Left cardiac atrium (tissue), 4 donors: ENCODE results near the gene STARD13. TPM values are rescaled to one million over a fixed set of nuclear protein-coding genes. Genes with fewer than 3 reads are reported as not detected.
"Not testable (repeated sequence)": the region's sequence is repeated elsewhere in the genome, so short reads cannot be mapped to it uniquely, and the experiment has no call there.

Source experiments
- ATAC-seq, 2 donors: fragments of 200-7000 bp; cut with Tn5 transposase; one replicate each; pipeline ENCODE4 v1.9.1; 2020; ENCODE audit warnings: mild to moderate bottlenecking in 2 of 2, moderate library complexity in 2 of 2
- DNase-seq: peaks from one replicate; pipeline ENCODE4 v3.0.0-alpha.2; 2020
- intact Hi-C, 2 donors: fragments of 100-400 bp; cut with DNase I; formaldehyde crosslinking; loops; one replicate each; pipeline versions ENCODE4 v1.14.1 to v1.15.1; 2022 to 2023
- total RNA-seq, 2 donors: library from RNA; stranded (reverse); fragmentation: NEBNext Ultra II Directional; extraction: Animal tissue kit (Norgen Biotek cat#: 25700); gene quantifications; one replicate each; pipeline ENCODE4 v1.2.1, GENCODE V29; 2021
- donor health status: DM: no; HTN: yes; CAD: no.
- donor health status: DM: no; HTN: yes; CAD: no; lungs with severe emphysema.
- donor health status: DM: yes; HTN: yes; CAD: no.
- donor health status: Dilated cardiomyopathy.

Gene STARD13
- total RNA-seq, 2 donors from 2014 or later: 26.8 to 33.3 TPM

- ATAC-seq (no peak), DNase-seq (no peak)
- intact Hi-C loops: loop anchor here in 1 of 2 donors (10.0 kb wide), 1 partner anchor 52 kb away; no protein-coding TSS in a partner anchor
Observed at GRCh38 chr13:33176526-33176925, 109.0 kb downstream of the STARD13 start.

- DNase-seq: no peak
- intact Hi-C loops: loop anchor here in 1 of 2 donors (10.0 kb wide), 1 partner anchor 51 kb away; no protein-coding TSS in a partner anchor
- ATAC-seq: no peak
Observed at GRCh38 chr13:33175991-33176390, 109.6 kb downstream of the STARD13 start.

GRCh38 chr13:33174931-33175330 is 110.6 kb downstream of the STARD13 start:
- DNase-seq (no peak), ATAC-seq (no peak)
- intact Hi-C loops: loop anchor here in 1 of 2 donors (10.0 kb wide), 1 partner anchor 50 kb away; no protein-coding TSS in a partner anchor

DNA sequence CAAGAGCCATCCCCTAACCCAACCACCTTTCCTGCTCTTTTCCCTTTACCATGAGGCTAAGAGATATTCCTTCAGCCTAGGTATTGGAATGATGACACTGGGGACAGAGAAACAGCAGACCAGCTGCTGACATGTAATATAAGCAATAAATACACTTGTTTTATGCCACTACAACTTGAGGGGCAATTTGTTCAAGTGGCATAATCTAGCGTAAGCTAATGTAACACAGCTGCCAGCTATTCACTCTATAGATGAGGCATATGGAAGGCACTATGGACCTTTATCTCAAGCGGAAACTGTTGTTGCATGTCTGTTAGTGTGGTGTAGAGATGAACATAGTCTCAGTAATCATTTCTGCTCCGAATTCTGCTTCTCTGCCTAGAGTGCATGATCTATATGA is 111.1 kb downstream of the STARD13 start:
- intact Hi-C loops: loop anchor here in 1 of 2 donors (10.0 kb wide), 1 partner anchor 50 kb away; no protein-coding TSS in a partner anchor
- no peak for ATAC-seq

GRCh38 chr13:33172911-33173310 is 112.6 kb downstream of the STARD13 start:
- intact Hi-C loops: loop anchor here in 1 of 2 donors (10.0 kb wide), 1 partner anchor 48 kb away; no protein-coding TSS in a partner anchor
- no peak for ATAC-seq
- no peak for DNase-seq

More for the DNA sequence above, 111.1 kb downstream of the STARD13 start:
- DNase-seq: no peak

DNA sequence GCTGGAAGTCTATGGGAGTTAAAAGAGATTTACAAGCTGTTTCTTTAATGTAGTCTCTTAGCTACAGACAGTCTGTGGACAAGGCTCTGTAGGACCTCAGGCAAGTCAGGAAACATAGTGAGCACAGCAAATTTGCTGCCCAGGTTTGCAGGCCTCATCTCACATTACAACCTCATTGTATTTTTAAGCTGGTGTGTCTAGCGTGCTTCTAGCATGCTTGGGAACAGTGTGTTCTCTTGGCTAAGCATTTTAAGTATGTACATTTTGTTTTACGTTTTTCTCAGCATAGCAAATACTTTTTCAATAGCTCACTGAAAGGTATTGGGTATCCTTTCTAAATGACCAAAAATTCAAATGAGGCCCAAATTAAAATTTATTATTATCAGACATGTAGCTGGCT is 113.2 kb downstream of the STARD13 start:
- DNase-seq: no peak
- ATAC-seq: peak in 1 of 2 donors; percentile 42
- intact Hi-C loops: loop anchor here in 1 of 2 donors (10.0 kb wide), 1 partner anchor 48 kb away; no protein-coding TSS in a partner anchor

- intact Hi-C loops: no loop called here
- DNase-seq: no peak
- no peak for ATAC-seq
Observed at GRCh38 chr13:33169273-33169980, 116.1 kb downstream of the STARD13 start.

- DNase-seq (no peak), ATAC-seq (peak; percentile 32 to 36)
- intact Hi-C loops: no loop called here
Observed at GRCh38 chr13:33168321-33168960, 117.1 kb downstream of the STARD13 start.

GRCh38 chr13:33167491-33167890 is 118.1 kb downstream of the STARD13 start:
- DNase-seq (no peak), ATAC-seq (no peak)
- intact Hi-C loops: no loop called here

- intact Hi-C loops: no loop called here
- no peak for DNase-seq
Observed at GRCh38 chr13:33165787-33166186, 119.8 kb downstream of the STARD13 start.

DNA sequence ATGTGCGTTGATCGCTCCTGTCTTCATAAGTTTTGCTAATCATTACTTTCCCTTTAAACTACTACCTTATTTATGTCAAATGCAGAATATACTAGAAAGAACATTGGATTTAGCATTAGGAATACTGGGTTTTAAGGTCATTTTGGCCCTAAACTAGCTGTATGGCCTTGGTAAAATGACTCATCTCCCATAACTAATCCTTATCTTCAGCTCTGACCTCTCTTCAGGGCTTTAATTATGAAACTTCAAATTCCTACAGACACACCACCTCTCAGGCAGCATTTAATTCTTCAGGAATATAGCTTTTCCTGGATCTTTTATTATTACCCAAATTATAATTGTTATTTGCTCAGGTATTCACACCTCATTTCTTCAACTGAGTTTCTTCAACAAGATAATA is 121.2 kb downstream of the STARD13 start:
- ATAC-seq (peak in 1 of 2 donors; percentile 48), DNase-seq (no peak)
- intact Hi-C loops: no loop called here

More at GRCh38 chr13:33165787-33166186, 119.8 kb downstream of the STARD13 start:
- ATAC-seq: no peak

GRCh38 chr13:33162725-33163124 is 122.8 kb downstream of the STARD13 start:
- DNase-seq, intact Hi-C loops, ATAC-seq: not testable (repeated sequence)

- intact Hi-C loops: no loop called here
- ATAC-seq (peak in 1 of 2 donors; percentile 64), DNase-seq (no peak)
Observed at GRCh38 chr13:33158816-33159215, 126.7 kb downstream of the STARD13 start.

DNA sequence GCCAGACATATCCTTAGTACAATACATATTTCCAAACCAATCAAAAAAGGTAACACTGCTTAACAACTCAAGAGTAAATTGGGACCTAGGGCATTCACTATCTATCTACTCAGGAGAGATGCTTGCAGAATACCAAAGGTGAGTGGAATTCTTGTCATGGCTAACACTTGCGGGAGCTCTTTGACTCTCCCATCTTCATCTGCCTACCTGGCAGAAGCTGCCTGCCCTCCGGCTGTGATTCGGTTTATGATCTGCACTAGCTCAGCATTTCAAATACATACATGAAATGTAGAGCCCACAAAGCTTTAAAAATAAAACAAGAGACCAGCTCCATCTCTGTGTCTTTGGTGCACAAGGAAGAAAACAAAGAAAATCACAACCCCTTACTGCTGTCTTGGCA is 127.3 kb downstream of the STARD13 start:
- DNase-seq (no peak), ATAC-seq (no peak)
- intact Hi-C loops: no loop called here

GRCh38 chr13:33154911-33155310 is 130.6 kb downstream of the STARD13 start:
- peak in 1 of 2 donors; percentile 7 for ATAC-seq
- intact Hi-C loops: no loop called here
- DNase-seq: no peak

- intact Hi-C loops: no loop called here
- ATAC-seq: peak; percentile 81 to 89
- DNase-seq: peak; percentile 83
Observed at GRCh38 chr13:33153421-33154404, 131.8 kb downstream of the STARD13 start.

GRCh38 chr13:33152389-33152788 is 133.2 kb downstream of the STARD13 start:
- DNase-seq (no peak), ATAC-seq (no peak)
- intact Hi-C loops: no loop called here

DNA sequence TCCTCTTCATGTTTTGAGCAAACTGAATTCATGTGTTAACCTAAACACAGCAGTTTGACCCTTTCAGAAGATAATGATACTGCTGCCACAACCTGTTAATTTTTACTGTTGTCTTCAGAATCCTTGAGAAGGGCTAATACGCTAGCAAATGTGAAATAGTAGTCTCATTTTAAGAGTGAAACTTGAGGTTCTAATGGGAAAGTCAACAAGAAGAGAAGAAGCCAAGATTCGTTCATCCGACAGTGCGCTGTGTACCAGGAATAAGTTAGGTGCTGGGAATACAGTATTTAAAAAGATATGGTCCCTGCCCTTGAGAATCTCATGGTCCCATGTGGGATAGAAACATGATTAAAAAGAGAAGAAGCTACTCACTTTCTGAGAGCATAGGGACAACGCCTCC is 134.9 kb downstream of the STARD13 start:
- ATAC-seq (no peak), DNase-seq (no peak)
- intact Hi-C loops: no loop called here

- intact Hi-C loops: no loop called here
- DNase-seq (no peak), ATAC-seq (no peak)
Observed at GRCh38 chr13:33150126-33150525, 135.4 kb downstream of the STARD13 start.
